K562 (cell line): ENCODE measurements around the gene ANKRD24. TPM values are rescaled to one million over a fixed set of nuclear protein-coding genes. Genes with fewer than 3 reads are reported as not detected.

ENCODE experiments used
- CC2D1A ChIP-seq: fragments of 450-650 bp; IDR thresholded peaks from 2 replicates; pipeline ENCODE4 v1.6.1; 2017; ENCODE audit warnings: mild to moderate bottlenecking
- CCNT2 ChIP-seq: IDR thresholded peaks from 2 replicates; pipeline ENCODE4 v1.6.1; 2011; ENCODE audit warnings: borderline replicate concordance, low read depth, mild to moderate bottlenecking, moderate library complexity, mixed read lengths, low read length; ENCODE audit not compliant: insufficient read length; ENCODE audit errors: extremely low read depth
- DNMT1 ChIP-seq: fragments of 450-650 bp; IDR thresholded peaks from 2 replicates; pipeline ENCODE4 v1.6.1; 2016; ENCODE audit warnings: antibody characterized with exemption, mild to moderate bottlenecking
- ELK3 ChIP-seq: fragments of 450-650 bp; formaldehyde crosslinking; IDR thresholded peaks from 2 replicates; pipeline ENCODE4 v1.4.0; 2020; ENCODE audit warnings: mild to moderate bottlenecking
- ESRRB ChIP-seq: fragments of 250-450 bp; sonication (Bioruptor Pico); IDR thresholded peaks from 2 replicates; pipeline ENCODE4 v1.5.0; 2020; ENCODE audit warnings: mild to moderate bottlenecking, moderate library complexity, borderline replicate concordance
- HNRNPH1 ChIP-seq: fragments of 200-400 bp; formaldehyde crosslinking; optimal IDR thresholded peaks from 2 replicates; pipeline ENCODE3; 2017; ENCODE audit warnings: low read depth, mild to moderate bottlenecking, low read length, moderate library complexity
- MCM5 ChIP-seq: fragments of 450-650 bp; IDR thresholded peaks from 2 replicates; pipeline ENCODE4 v1.6.1; 2016; ENCODE audit warnings: low read depth
- NFIC ChIP-seq: fragments of 450-650 bp; IDR thresholded peaks from 2 replicates; pipeline ENCODE4 v1.6.1; 2017; ENCODE audit warnings: mild to moderate bottlenecking, inconsistent platforms
- SMARCC2 ChIP-seq: fragments of 450-650 bp; IDR thresholded peaks from 2 replicates; pipeline ENCODE4 v1.6.1; 2017; ENCODE audit warnings: antibody characterized with exemption, moderate library complexity, mild to moderate bottlenecking, low read depth
- ZNF124 ChIP-seq: sonication (generic); formaldehyde crosslinking; IDR thresholded peaks from 2 replicates; pipeline ENCODE4 v1.8.1; 2022; ENCODE audit warnings: missing genetic modification reagents
- ZNF224 ChIP-seq: sonication (generic); formaldehyde crosslinking; IDR thresholded peaks from 2 replicates; pipeline ENCODE4 v1.8.0; 2022; ENCODE audit warnings: mild to moderate bottlenecking, missing genetic modification reagents
- ZNF586 ChIP-seq: fragments of 450-650 bp; formaldehyde crosslinking; conservative IDR thresholded peaks from 2 replicates; pipeline ENCODE4 v1.4.0; 2020; ENCODE audit warnings: mild to moderate bottlenecking, moderate library complexity
- ZNF77 ChIP-seq: fragments of 250-450 bp; sonication (Bioruptor Pico); IDR thresholded peaks from 2 replicates; pipeline ENCODE4 v1.5.0; 2020
- ZSCAN32 ChIP-seq: fragments of 450-650 bp; formaldehyde crosslinking; IDR thresholded peaks from 2 replicates; pipeline ENCODE4 v1.4.0; 2020; ENCODE audit warnings: mild to moderate bottlenecking, moderate library complexity
- polyA plus RNA-seq, 8 experiments: library from polyadenylated mRNA; depleted of rRNA in 4 of 8; stranded (reverse) in 5 of 8; unstranded in 3 of 8; fragments of >200 nt; fragmentation: Nextera tagmentation in 2 of 8; fragmentation: Illumina TruSeq in 1 of 8; extraction: Ambion mirVana in 2 of 8; extraction: Trizol in 1 of 8; gene quantifications; 2 replicates each; pipeline versions ENCODE4 v1.2.1 to v1.2.3, GENCODE V29; 2011 to 2014; ENCODE audit warnings: inconsistent platforms in 1 of 8, missing spikeins in 1 of 8
- total RNA-seq, 7 experiments: library from RNA; depleted of rRNA in 6 of 7; stranded (reverse); fragments of >200 nt in 6 of 7; fragmentation: Illumina TruSeq in 2 of 7; extraction: Trizol in 2 of 7; gene quantifications; 2 replicates each; pipeline versions ENCODE4 v1.2.1 to v1.2.3, GENCODE V29; 2011 to 2021; ENCODE audit warnings: low replicate concordance in 1 of 7
- TF ChIP-seq, protein P1 (sequence below): fragments of 250-450 bp; sonication (Bioruptor Pico); IDR thresholded peaks from 2 replicates; pipeline ENCODE4 v1.4.0; 2020; ENCODE audit warnings: mild to moderate bottlenecking
- TF ChIP-seq, protein P2 (sequence below): sonication (generic); formaldehyde crosslinking; IDR thresholded peaks from 2 replicates; pipeline ENCODE4 v1.8.1; 2022; ENCODE audit warnings: missing genetic modification reagents
- TF ChIP-seq, protein P3 (sequence below): fragments of 200-800 bp; sonication (Bioruptor generic); IDR thresholded peaks from 2 replicates; pipeline ENCODE4 v1.6.1; 2016; ENCODE audit warnings: missing genetic modification characterization, missing compliant biosample characterization

Gene ANKRD24
- total and polyA plus RNA-seq, 9 of the 15 experiments (the other 6 are each of a cell fraction or from before 2014, with no cell fraction given) = 0.07 to 0.12 (median 0.09) TPM; not detected in 5

GRCh38 chr19:4227771-4228170 is 45.3 kb downstream of the ANKRD24 start (continued):
- TF ChIP-seq, protein P1, sequence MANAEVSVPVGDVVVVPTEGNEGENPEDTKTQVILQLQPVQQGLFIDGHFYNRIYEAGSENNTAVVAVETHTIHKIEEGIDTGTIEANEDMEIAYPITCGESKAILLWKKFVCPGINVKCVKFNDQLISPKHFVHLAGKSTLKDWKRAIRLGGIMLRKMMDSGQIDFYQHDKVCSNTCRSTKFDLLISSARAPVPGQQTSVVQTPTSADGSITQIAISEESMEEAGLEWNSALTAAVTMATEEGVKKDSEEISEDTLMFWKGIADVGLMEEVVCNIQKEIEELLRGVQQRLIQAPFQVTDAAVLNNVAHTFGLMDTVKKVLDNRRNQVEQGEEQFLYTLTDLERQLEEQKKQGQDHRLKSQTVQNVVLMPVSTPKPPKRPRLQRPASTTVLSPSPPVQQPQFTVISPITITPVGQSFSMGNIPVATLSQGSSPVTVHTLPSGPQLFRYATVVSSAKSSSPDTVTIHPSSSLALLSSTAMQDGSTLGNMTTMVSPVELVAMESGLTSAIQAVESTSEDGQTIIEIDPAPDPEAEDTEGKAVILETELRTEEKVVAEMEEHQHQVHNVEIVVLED (CRISPR knock-in tag) = no peak
- TF ChIP-seq DNMT1 (no peak), ZNF586 (CRISPR knock-in tag) (no peak), CC2D1A (peak; percentile 27; the same call in 1 of the 2 replicates), ZNF224 (CRISPR knock-in tag) (no peak), ELK3 (CRISPR knock-in tag) (no peak), HNRNPH1 (no peak), ZSCAN32 (no peak), NFIC (no peak; the same call in 1 of the 2 replicates), CCNT2 (no peak), SMARCC2 (no peak), MCM5 (no peak), ESRRB (CRISPR knock-in tag) (no peak), ZNF124 (CRISPR knock-in tag) (no peak), ZNF77 (no peak)
- TF ChIP-seq, protein P2, sequence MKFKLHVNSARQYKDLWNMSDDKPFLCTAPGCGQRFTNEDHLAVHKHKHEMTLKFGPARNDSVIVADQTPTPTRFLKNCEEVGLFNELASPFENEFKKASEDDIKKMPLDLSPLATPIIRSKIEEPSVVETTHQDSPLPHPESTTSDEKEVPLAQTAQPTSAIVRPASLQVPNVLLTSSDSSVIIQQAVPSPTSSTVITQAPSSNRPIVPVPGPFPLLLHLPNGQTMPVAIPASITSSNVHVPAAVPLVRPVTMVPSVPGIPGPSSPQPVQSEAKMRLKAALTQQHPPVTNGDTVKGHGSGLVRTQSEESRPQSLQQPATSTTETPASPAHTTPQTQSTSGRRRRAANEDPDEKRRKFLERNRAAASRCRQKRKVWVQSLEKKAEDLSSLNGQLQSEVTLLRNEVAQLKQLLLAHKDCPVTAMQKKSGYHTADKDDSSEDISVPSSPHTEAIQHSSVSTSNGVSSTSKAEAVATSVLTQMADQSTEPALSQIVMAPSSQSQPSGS = no peak
- TF ChIP-seq, protein P3, sequence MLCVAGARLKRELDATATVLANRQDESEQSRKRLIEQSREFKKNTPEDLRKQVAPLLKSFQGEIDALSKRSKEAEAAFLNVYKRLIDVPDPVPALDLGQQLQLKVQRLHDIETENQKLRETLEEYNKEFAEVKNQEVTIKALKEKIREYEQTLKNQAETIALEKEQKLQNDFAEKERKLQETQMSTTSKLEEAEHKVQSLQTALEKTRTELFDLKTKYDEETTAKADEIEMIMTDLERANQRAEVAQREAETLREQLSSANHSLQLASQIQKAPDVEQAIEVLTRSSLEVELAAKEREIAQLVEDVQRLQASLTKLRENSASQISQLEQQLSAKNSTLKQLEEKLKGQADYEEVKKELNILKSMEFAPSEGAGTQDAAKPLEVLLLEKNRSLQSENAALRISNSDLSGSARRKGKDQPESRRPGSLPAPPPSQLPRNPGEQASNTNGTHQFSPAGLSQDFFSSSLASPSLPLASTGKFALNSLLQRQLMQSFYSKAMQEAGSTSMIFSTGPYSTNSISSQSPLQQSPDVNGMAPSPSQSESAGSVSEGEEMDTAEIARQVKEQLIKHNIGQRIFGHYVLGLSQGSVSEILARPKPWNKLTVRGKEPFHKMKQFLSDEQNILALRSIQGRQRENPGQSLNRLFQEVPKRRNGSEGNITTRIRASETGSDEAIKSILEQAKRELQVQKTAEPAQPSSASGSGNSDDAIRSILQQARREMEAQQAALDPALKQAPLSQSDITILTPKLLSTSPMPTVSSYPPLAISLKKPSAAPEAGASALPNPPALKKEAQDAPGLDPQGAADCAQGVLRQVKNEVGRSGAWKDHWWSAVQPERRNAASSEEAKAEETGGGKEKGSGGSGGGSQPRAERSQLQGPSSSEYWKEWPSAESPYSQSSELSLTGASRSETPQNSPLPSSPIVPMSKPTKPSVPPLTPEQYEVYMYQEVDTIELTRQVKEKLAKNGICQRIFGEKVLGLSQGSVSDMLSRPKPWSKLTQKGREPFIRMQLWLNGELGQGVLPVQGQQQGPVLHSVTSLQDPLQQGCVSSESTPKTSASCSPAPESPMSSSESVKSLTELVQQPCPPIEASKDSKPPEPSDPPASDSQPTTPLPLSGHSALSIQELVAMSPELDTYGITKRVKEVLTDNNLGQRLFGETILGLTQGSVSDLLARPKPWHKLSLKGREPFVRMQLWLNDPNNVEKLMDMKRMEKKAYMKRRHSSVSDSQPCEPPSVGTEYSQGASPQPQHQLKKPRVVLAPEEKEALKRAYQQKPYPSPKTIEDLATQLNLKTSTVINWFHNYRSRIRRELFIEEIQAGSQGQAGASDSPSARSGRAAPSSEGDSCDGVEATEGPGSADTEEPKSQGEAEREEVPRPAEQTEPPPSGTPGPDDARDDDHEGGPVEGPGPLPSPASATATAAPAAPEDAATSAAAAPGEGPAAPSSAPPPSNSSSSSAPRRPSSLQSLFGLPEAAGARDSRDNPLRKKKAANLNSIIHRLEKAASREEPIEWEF (CRISPR knock-in tag) = no peak
